Measurements from ENCODE around the gene LYST. TPM values are rescaled to one million over a fixed set of nuclear protein-coding genes. Genes with fewer than 3 reads are reported as not detected.
"Not testable (repeated sequence)": the region's sequence is repeated elsewhere in the genome, so short reads cannot be mapped to it uniquely, and the experiment has no call there.

Gene LYST
- total RNA-seq, 1 donor from 2014 or later, result 72.4 TPM

- no peaks in the 10 kb centered on the region for H3K9me3 ChIP-seq
- TF ChIP-seq CTCF (IDR thresholded peaks at IDR 0.05), result no peak
- no peaks in the 10 kb centered on the region for H3K27me3 ChIP-seq (ENCODE audit: low read depth)
- H3K4me1 ChIP-seq, result no peaks in the 10 kb centered on the region
- H3K36me3 ChIP-seq, result peaks cover 30% of the 10 kb centered on the region
- H3K27ac ChIP-seq, result no peak overlapping the region
- H3K4me3 ChIP-seq, result no peak overlapping the region
- intact Hi-C loops (cut with DNase I), result no loop called here
- no peak for DNase-seq
- no peak for ATAC-seq
These were observed 67.4 kb downstream of the LYST start for GRCh38 chr1:235799264-235799663.

GRCh38 chr1:235791532-235792060, 75.1 kb downstream of the LYST start:
- TF ChIP-seq CTCF (IDR thresholded peaks at IDR 0.05), result no peak
- no peak overlapping the region for H3K27ac ChIP-seq
- no peak for DNase-seq
- H3K36me3 ChIP-seq, result peaks cover 66% of the 10 kb centered on the region
- intact Hi-C loops (cut with DNase I), result no loop called here
- no peaks in the 10 kb centered on the region for H3K9me3 ChIP-seq
- no peak for ATAC-seq
- H3K27me3 ChIP-seq (ENCODE audit: low read depth), result no peaks in the 10 kb centered on the region
- no peak overlapping the region for H3K4me3 ChIP-seq
- no peaks in the 10 kb centered on the region for H3K4me1 ChIP-seq

GRCh38 chr1:235790123-235790522, 76.6 kb downstream of the LYST start:
- H3K36me3 ChIP-seq, result peaks cover 73% of the 10 kb centered on the region
- no peaks in the 10 kb centered on the region for H3K4me1 ChIP-seq
- no peak for ATAC-seq
- DNase-seq, result no peak
- H3K27ac ChIP-seq, result no peak overlapping the region
- H3K4me3 ChIP-seq, result no peak overlapping the region
- H3K27me3 ChIP-seq (ENCODE audit: low read depth), result no peaks in the 10 kb centered on the region
- H3K9me3 ChIP-seq, result no peaks in the 10 kb centered on the region
- intact Hi-C loops (cut with DNase I), result no loop called here
- TF ChIP-seq CTCF (IDR thresholded peaks at IDR 0.05), result no peak

- H3K9me3 ChIP-seq; intact Hi-C loops (cut with DNase I); H3K4me1 ChIP-seq; H3K27ac ChIP-seq; DNase-seq; ATAC-seq; H3K27me3 ChIP-seq (ENCODE audit: low read depth); H3K4me3 ChIP-seq: not testable (repeated sequence)
- peaks cover 62% of the 10 kb centered on the region for H3K36me3 ChIP-seq
These were observed 80.3 kb downstream of the LYST start for GRCh38 chr1:235786227-235786898.

- no peak for TF ChIP-seq CTCF (IDR thresholded peaks at IDR 0.05)
- Histone ChIP-seq H3K9me3 (no peaks in the 10 kb centered on the region), H3K36me3 (peaks cover 55% of the 10 kb centered on the region), H3K27me3 (ENCODE audit: low read depth) (no peaks in the 10 kb centered on the region), H3K4me1 (no peaks in the 10 kb centered on the region), H3K27ac (no peak overlapping the region), H3K4me3 (no peak overlapping the region)
- no peak for DNase-seq
- no peak for ATAC-seq
- intact Hi-C loops (cut with DNase I), result no loop called here
These were observed 81.8 kb downstream of the LYST start for GRCh38 chr1:235784950-235785349.

DNA sequence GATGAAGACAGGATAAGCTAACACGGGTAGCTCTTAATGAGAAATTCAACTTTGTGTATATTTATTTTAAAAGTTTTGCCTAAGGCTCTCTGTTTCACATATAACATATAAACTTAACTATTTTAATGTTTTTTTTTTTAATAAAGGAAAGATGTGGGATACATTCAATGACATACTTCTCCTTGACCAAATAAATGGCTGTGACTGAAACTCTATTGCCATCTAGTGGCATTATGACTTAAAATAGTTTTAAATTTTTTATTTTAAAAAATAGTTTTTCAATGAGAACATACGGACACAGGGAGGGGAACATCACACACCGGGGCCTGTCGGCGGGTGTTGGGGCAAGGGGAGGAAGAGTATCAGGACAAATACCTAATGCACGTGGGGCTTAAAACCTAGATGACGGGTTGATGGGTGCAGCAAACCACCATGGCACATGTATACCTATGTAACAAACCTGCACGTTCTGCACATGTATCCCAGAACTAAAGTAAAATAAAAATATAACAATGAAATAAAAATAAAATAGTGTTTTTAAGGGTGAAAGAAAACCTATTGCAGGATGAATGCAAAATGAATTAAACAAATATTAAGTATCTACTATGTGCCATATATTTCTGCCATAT, 83.4 kb downstream of the LYST start:
- TF ChIP-seq CTCF (IDR thresholded peaks at IDR 0.05), result peak; percentile 36
- no peaks in the 10 kb centered on the region for H3K27me3 ChIP-seq (ENCODE audit: low read depth)
- DNase-seq, result no peak
- no peaks in the 10 kb centered on the region for H3K4me1 ChIP-seq
- H3K4me3 ChIP-seq, result no peak overlapping the region
- intact Hi-C loops (cut with DNase I), result no loop called here
- H3K36me3 ChIP-seq, result peaks cover 46% of the 10 kb centered on the region
- ATAC-seq, result no peak
- no peaks in the 10 kb centered on the region for H3K9me3 ChIP-seq
- H3K27ac ChIP-seq, result no peak overlapping the region
